H1 (cell line): Measurements from ENCODE around the gene SLC15A1. TPM values are rescaled to one million over a fixed set of nuclear protein-coding genes. Genes with fewer than 3 reads are reported as not detected.
A peak's percentile ranks its signal among the peaks of the same experiment; 100 is the strongest.

Experiments used
- CTCF ChIA-PET: fragments of 300-600 bp; sonication (Branson Sonifier 250); formaldehyde crosslinking; loops from one replicate; lab custom pipeline; 2021; ENCODE audit not compliant: partially characterized antibody; lab: Charles Lee
- POLR2A ChIA-PET: fragments of 300-600 bp; sonication (Branson Sonifier 250); formaldehyde crosslinking; loops from one replicate; lab custom pipeline; 2021; ENCODE audit warnings: inconsistent platforms; ENCODE audit not compliant: partially characterized antibody; lab: Charles Lee
- DNase-seq, 2 experiments: peaks; one replicate each; pipeline versions ENCODE4 v3.0.0 to v3.0.0-alpha.2; 2010 to 2022; ENCODE audit warnings: low spot score in 2 of 2, low read depth in 1 of 2, mixed read lengths in 1 of 2
- FAIRE-seq: peaks from 2 replicates; lab custom pipeline; 2011; peaks lifted over from hg19 to GRCh38; lab: Jason Lieb, UNC
- H2AFZ ChIP-seq: 2 replicates; pipeline ENCODE4 v1.8.1; 2012; ENCODE audit warnings: low read length, inconsistent platforms
- H2AK5ac ChIP-seq: 2 replicates; pipeline ENCODE4 v1.6.1; 2013; ENCODE audit warnings: low read depth, low read length
- H2BK120ac ChIP-seq: replicated peaks from 2 replicates; pipeline ENCODE3; 2013; ENCODE audit warnings: low read depth, low read length, inconsistent platforms
- H2BK12ac ChIP-seq: 2 replicates; pipeline ENCODE4 v1.6.1; 2013; ENCODE audit warnings: low read depth, low read length
- H2BK15ac ChIP-seq: 2 replicates; pipeline ENCODE4 v1.6.1; 2013; ENCODE audit warnings: low read length
- H2BK20ac ChIP-seq: 2 replicates; pipeline ENCODE4 v1.6.1; 2013; ENCODE audit warnings: low read length
- H2BK5ac ChIP-seq: 2 replicates; pipeline ENCODE4 v1.6.1; 2013; ENCODE audit warnings: low read depth, low read length
- H3K14ac ChIP-seq: 2 replicates; pipeline ENCODE4 v1.6.1; 2013; ENCODE audit warnings: inconsistent platforms; ENCODE audit not compliant: insufficient read length
- H3K18ac ChIP-seq: 2 replicates; pipeline ENCODE4 v1.6.1; 2013; ENCODE audit warnings: low read length; ENCODE audit errors: extremely low read depth
- H3K23ac ChIP-seq: 2 replicates; pipeline ENCODE4 v1.6.1; 2013; ENCODE audit warnings: inconsistent platforms; ENCODE audit not compliant: insufficient read length
- H3K23me2 ChIP-seq: 2 replicates; pipeline ENCODE4 v1.6.1; 2013; ENCODE audit warnings: low read depth, low read length
- H3K27ac ChIP-seq: 2 replicates; pipeline ENCODE4 v1.6.1; 2011; ENCODE audit warnings: low read depth, low read length, inconsistent platforms
- H3K27me3 ChIP-seq, 4 experiments: replicated peaks in 1 of 4; 1 replicate in 1 of 4; 2 replicates in 3 of 4; pipeline versions ENCODE4 v1.6.1 to v1.8.1; 2011 to 2013; ENCODE audit warnings: low read length in 3 of 4, mild to moderate bottlenecking in 3 of 4, inconsistent platforms in 2 of 4, mixed read lengths in 2 of 4, moderate library complexity in 1 of 4; ENCODE audit not compliant: control insufficient read depth in 3 of 4, insufficient read depth in 3 of 4; ENCODE audit errors: extremely low read depth in 1 of 4
- H3K36me3 ChIP-seq, 4 experiments: 2 replicates each; pipeline versions ENCODE4 v1.6.1 to v1.8.1; 2011 to 2013; ENCODE audit warnings: mild to moderate bottlenecking in 4 of 4, low read length in 3 of 4, moderate library complexity in 2 of 4, control low read depth in 1 of 4, inconsistent platforms in 1 of 4; ENCODE audit not compliant: insufficient read depth in 4 of 4, control insufficient read depth in 2 of 4
- H3K4ac ChIP-seq: replicated peaks from 2 replicates; pipeline ENCODE3; 2013; ENCODE audit warnings: low read length, low read depth, mixed read lengths, inconsistent platforms; ENCODE audit not compliant: insufficient read length
- H3K4me1 ChIP-seq, 4 experiments: replicated peaks in 1 of 4; 1 replicate in 1 of 4; 2 replicates in 3 of 4; pipeline versions ENCODE4 v1.6.1 to v1.8.1; 2011 to 2013; ENCODE audit warnings: low read length in 3 of 4, inconsistent platforms in 2 of 4, mixed read lengths in 1 of 4; ENCODE audit not compliant: insufficient read depth in 4 of 4, control insufficient read depth in 3 of 4
- H3K4me2 ChIP-seq, 2 experiments: 2 replicates each; pipeline versions ENCODE4 v1.6.1 to v1.8.1; 2011 to 2013; ENCODE audit warnings: low read depth in 2 of 2, low read length in 2 of 2, control low read depth in 1 of 2, inconsistent platforms in 1 of 2, mild to moderate bottlenecking in 1 of 2; ENCODE audit not compliant: insufficient read depth in 1 of 2
- H3K4me3 ChIP-seq, 4 experiments: fragments of 200-600, 300-600 bp in 1 of 4; sonication (generic), shearing (Covaris generic), sonication (Bioruptor Twin) in 1 of 4; 2 replicates each; pipeline versions ENCODE4 v1.5.1 to v1.8.1; 2011 to 2016; ENCODE audit warnings: low read length in 4 of 4, low read depth in 3 of 4, control low read depth in 2 of 4, inconsistent platforms in 2 of 4, mild to moderate bottlenecking in 2 of 4, mixed read lengths in 1 of 4, moderate library complexity in 1 of 4; ENCODE audit not compliant: insufficient read depth in 2 of 4; ENCODE audit errors: extremely low read depth in 1 of 4
- H3K56ac ChIP-seq: replicated peaks from 2 replicates; pipeline ENCODE3; 2013; ENCODE audit warnings: low read depth, mild to moderate bottlenecking, mixed read lengths, low read length, inconsistent platforms; ENCODE audit not compliant: insufficient read length
- H3K79me1 ChIP-seq: 2 replicates; pipeline ENCODE4 v1.6.1; 2013; ENCODE audit warnings: low read depth, low read length, control low read depth
- H3K79me2 ChIP-seq, 2 experiments: 2 replicates each; pipeline versions ENCODE4 v1.6.1 to v1.8.1; 2012 to 2013; ENCODE audit warnings: low read length in 2 of 2, mild to moderate bottlenecking in 2 of 2, inconsistent platforms in 1 of 2; ENCODE audit not compliant: insufficient read depth in 2 of 2, control insufficient read depth in 1 of 2
- H3K9ac ChIP-seq, 4 experiments: replicated peaks in 1 of 4; 1 replicate in 1 of 4; 2 replicates in 3 of 4; pipeline versions ENCODE4 v1.6.1 to v1.8.1; 2011 to 2013; ENCODE audit warnings: low read depth in 3 of 4, low read length in 3 of 4, control low read depth in 2 of 4, mild to moderate bottlenecking in 2 of 4, moderate library complexity in 2 of 4, inconsistent platforms in 1 of 4; ENCODE audit errors: extremely low read depth in 1 of 4
- H3K9me3 ChIP-seq, 2 experiments: 2 replicates each; pipeline versions ENCODE4 v1.6.1 to v1.8.1; 2012 to 2013; ENCODE audit warnings: mild to moderate bottlenecking in 2 of 2, moderate library complexity in 2 of 2, control low read depth in 1 of 2, inconsistent platforms in 1 of 2, low read depth in 1 of 2, low read length in 1 of 2, mixed read lengths in 1 of 2; ENCODE audit not compliant: insufficient read depth in 2 of 2
- H4K20me1 ChIP-seq, 2 experiments: replicated peaks in 1 of 2; 2 replicates each; pipeline versions ENCODE3 to v1.8.1; 2011 to 2013; ENCODE audit warnings: inconsistent platforms in 2 of 2, low read length in 2 of 2, mild to moderate bottlenecking in 1 of 2; ENCODE audit not compliant: insufficient read depth in 2 of 2, control insufficient read depth in 1 of 2
- H4K5ac ChIP-seq: 2 replicates; pipeline ENCODE4 v1.6.1; 2013; ENCODE audit warnings: low read length, low read depth, mixed read lengths, inconsistent platforms; ENCODE audit not compliant: insufficient read length
- H4K8ac ChIP-seq: 2 replicates; pipeline ENCODE4 v1.8.0; 2013; ENCODE audit warnings: mild to moderate bottlenecking, moderate library complexity, low read length, inconsistent platforms; ENCODE audit not compliant: insufficient read depth; ENCODE audit errors: extremely low read depth
- H4K91ac ChIP-seq: replicated peaks from 2 replicates; pipeline ENCODE3; 2013; ENCODE audit warnings: low read length, mixed read lengths, inconsistent platforms; ENCODE audit not compliant: insufficient read length
- CTCF ChIP-seq, 3 experiments: IDR thresholded peaks; 1 replicate in 2 of 3; 2 replicates in 1 of 3; pipeline versions ENCODE4 v1.5.1 to v1.6.1; 2011; ENCODE audit warnings: low read length in 3 of 3, mild to moderate bottlenecking in 3 of 3, inconsistent platforms in 2 of 3, low read depth in 1 of 3, moderate library complexity in 1 of 3; ENCODE audit not compliant: insufficient read depth in 1 of 3; ENCODE audit errors: control extremely low read depth in 1 of 3
- SIN3A ChIP-seq, 2 experiments: IDR thresholded peaks in 1 of 2; conservative IDR thresholded peaks in 1 of 2; 2 replicates each; pipeline ENCODE4 v1.6.1; 2011 to 2012; ENCODE audit warnings: low read length in 2 of 2, improper control_type of control experiment in 1 of 2, low read depth in 1 of 2, mild to moderate bottlenecking in 1 of 2
- ZNF274 ChIP-seq: IDR thresholded peaks from 2 replicates; pipeline ENCODE4 v1.7.0; 2012; ENCODE audit warnings: low read length, borderline replicate concordance; ENCODE audit errors: extremely low read depth
- WGBS, 2 experiments: shearing (Covaris generic) in 1 of 2; methylation state at CpG; one replicate each; pipeline versions ENCODE4 v1.1.6 to v1.1.7; 2013 to 2015; ENCODE audit warnings: low lambda C conversion rate in 2 of 2, mixed read lengths in 2 of 2, inconsistent platforms in 1 of 2, low coverage in 1 of 2, missing lambda C conversion rate in 1 of 2; ENCODE audit not compliant: insufficient replicate concordance in 2 of 2, insufficient coverage in 1 of 2, insufficient read length in 1 of 2; ENCODE audit errors: extremely low coverage in 1 of 2, missing lambda C conversion rate in 1 of 2; 5-methylcytosine and 5-hydroxymethylcytosine counted together
- polyA plus RNA-seq, 7 experiments: library from polyadenylated mRNA; depleted of rRNA in 3 of 7; stranded (reverse) in 5 of 7; unstranded in 2 of 7; fragments of >200 nt in 5 of 7; fragments of 200-250 nt in 2 of 7; gene quantifications; 1 replicate in 5 of 7; 2 replicates in 1 of 7; 4 replicates in 1 of 7; pipeline versions ENCODE4 v1.2.1 to v1.2.3, GENCODE V29; 2011 to 2013; ENCODE audit warnings: missing spikeins in 2 of 7, mixed read lengths in 2 of 7
- total RNA-seq: library from RNA; stranded (reverse); fragmentation: NEBNext Ultra II Directional; extraction: Animal tissue kit (Norgen Biotek cat#: 25700); gene quantifications from 2 replicates; pipeline ENCODE4 v1.2.1, GENCODE V29; 2021

Gene SLC15A1
- total and polyA plus RNA-seq, 2 of the 8 experiments (the other 6 are each of a cell fraction or from before 2014, with no cell fraction given), result 1.3 to 2.4 TPM

- H3K79me2 ChIP-seq, result no peaks in the 10 kb centered on the region
- H2BK5ac ChIP-seq, result no peak overlapping the region
- H2BK120ac ChIP-seq, result no peak overlapping the region
- peak overlapping the region; percentile 17 for H4K91ac ChIP-seq
- 85% methylated on average over 16 of the region's 16 CpGs; no CpG with 5 or more reads in 1 of the 2 experiments for WGBS, 2 experiments
- no peaks in the 10 kb centered on the region for H4K20me1 ChIP-seq
- H3K27ac ChIP-seq, result no peak overlapping the region
- ChIA-PET CTCF (interaction anchor here (1.1 to 3.4 kb wide), 3 partner anchors 85 to 231 kb away, joined by 3 to 21 read pairs (median 4); no protein-coding TSS in a partner anchor), POLR2A (no interaction called here)
- peak overlapping the region; percentile 9; the same call in 1 of the 2 replicates for H2BK20ac ChIP-seq
- H3K23ac ChIP-seq, result no peak overlapping the region
- H2AFZ ChIP-seq, result 0 out of 2 replicates have a peak overlapping the region, but pooled peaks have one; percentile 37
- peak overlapping the region; percentile 53; the same call in 1 of the 2 replicates for H2BK12ac ChIP-seq
- no peaks in the 10 kb centered on the region for H3K9me3 ChIP-seq
- no peak overlapping the region for H4K5ac ChIP-seq
- peaks cover 0 to 3% (median 1%) of the 10 kb centered on the region in 4 experiments; a peak in 2 of 7 replicates for H3K4me1 ChIP-seq
- H3K14ac ChIP-seq, result no peak overlapping the region
- peak overlapping the region; percentile 32 for H3K4ac ChIP-seq
- no peaks in the 10 kb centered on the region for H3K27me3 ChIP-seq
- DNase-seq (no peak), FAIRE-seq (no peak)
- 0 out of 2 replicates have a peak overlapping the region, but pooled peaks have one; percentile 76 for H2BK15ac ChIP-seq
- no peaks in the 10 kb centered on the region for H3K36me3 ChIP-seq
- no peak overlapping the region for H3K4me3 ChIP-seq
- H3K56ac ChIP-seq, result no peak overlapping the region
- H3K9ac ChIP-seq, result no peak overlapping the region
- no peaks in the 10 kb centered on the region for H3K79me1 ChIP-seq
- TF ChIP-seq ZNF274, result no peak
- TF ChIP-seq SIN3A (conservative IDR thresholded peaks at IDR 0.05 in 1 of 2, IDR thresholded peaks at IDR 0.05 in 1 of 2; ENCODE audit: low read depth in 1 of 2, low read length in 2 of 2), result no peak
- TF ChIP-seq CTCF (IDR thresholded peaks at IDR 0.05; ENCODE audit: control extremely low read depth in 1 of 3, insufficient read depth in 1 of 3, low read depth in 1 of 3, low read length in 3 of 3), result no peak
- TF ChIP-seq, all 59 proteins: peak for 0
- no peak overlapping the region for H2AK5ac ChIP-seq
- H3K18ac ChIP-seq, result no peak overlapping the region
- no peak overlapping the region; the same call in 1 of the 2 replicates for H4K8ac ChIP-seq
- no peak overlapping the region for H3K4me2 ChIP-seq
- H3K23me2 ChIP-seq, result peaks cover 2% of the 10 kb centered on the region; the same call in 1 of the 2 replicates
Measured at GRCh38 chr13:98675837-98676236, 76.6 kb downstream of the SLC15A1 start.
